Measurements from ENCODE around the gene CRK.

CRK gene

DNA sequence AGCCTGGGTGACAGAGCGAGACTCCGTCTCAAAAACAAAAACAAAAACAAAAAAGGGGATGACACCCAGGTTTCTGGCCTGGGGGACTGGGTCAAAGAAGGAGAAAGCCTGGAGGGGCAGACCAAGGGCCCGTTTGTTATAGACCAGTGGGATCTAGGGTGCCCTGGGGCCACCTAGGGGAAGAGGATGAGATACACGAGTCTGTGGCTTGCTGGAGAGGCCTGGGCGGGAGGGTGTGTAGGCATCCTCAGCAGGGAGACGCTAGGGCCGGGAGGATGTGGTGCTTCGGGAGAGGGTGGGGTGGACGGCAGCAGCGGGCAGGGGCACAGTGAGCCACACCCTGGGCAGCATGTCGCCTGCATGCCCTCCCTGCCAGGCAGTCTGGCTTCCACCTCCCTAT, 17.1 kb upstream of the CRK start:
- Histone ChIP-seq H3K27me3 (ENCODE audit: insufficient read depth, poor library complexity, severe bottlenecking) (no peaks in the 10 kb centered on the region), H3K27ac (replicated peaks) (no peak overlapping the region), H3K4me3 (replicated peaks; ENCODE audit: insufficient read depth, low read length) (no peak overlapping the region)
- no peak for DNase-seq (ENCODE audit: low read depth in 1 of 2, low spot score in 1 of 2)
- TF ChIP-seq, protein P1, sequence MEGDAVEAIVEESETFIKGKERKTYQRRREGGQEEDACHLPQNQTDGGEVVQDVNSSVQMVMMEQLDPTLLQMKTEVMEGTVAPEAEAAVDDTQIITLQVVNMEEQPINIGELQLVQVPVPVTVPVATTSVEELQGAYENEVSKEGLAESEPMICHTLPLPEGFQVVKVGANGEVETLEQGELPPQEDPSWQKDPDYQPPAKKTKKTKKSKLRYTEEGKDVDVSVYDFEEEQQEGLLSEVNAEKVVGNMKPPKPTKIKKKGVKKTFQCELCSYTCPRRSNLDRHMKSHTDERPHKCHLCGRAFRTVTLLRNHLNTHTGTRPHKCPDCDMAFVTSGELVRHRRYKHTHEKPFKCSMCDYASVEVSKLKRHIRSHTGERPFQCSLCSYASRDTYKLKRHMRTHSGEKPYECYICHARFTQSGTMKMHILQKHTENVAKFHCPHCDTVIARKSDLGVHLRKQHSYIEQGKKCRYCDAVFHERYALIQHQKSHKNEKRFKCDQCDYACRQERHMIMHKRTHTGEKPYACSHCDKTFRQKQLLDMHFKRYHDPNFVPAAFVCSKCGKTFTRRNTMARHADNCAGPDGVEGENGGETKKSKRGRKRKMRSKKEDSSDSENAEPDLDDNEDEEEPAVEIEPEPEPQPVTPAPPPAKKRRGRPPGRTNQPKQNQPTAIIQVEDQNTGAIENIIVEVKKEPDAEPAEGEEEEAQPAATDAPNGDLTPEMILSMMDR (IDR thresholded peaks at IDR 0.05; ENCODE audit: insufficient read depth, low read length) = no peak
- no peak for TF ChIP-seq GABPA (IDR thresholded peaks at IDR 0.05; ENCODE audit: low read depth)
- TF ChIP-seq, protein P2, sequence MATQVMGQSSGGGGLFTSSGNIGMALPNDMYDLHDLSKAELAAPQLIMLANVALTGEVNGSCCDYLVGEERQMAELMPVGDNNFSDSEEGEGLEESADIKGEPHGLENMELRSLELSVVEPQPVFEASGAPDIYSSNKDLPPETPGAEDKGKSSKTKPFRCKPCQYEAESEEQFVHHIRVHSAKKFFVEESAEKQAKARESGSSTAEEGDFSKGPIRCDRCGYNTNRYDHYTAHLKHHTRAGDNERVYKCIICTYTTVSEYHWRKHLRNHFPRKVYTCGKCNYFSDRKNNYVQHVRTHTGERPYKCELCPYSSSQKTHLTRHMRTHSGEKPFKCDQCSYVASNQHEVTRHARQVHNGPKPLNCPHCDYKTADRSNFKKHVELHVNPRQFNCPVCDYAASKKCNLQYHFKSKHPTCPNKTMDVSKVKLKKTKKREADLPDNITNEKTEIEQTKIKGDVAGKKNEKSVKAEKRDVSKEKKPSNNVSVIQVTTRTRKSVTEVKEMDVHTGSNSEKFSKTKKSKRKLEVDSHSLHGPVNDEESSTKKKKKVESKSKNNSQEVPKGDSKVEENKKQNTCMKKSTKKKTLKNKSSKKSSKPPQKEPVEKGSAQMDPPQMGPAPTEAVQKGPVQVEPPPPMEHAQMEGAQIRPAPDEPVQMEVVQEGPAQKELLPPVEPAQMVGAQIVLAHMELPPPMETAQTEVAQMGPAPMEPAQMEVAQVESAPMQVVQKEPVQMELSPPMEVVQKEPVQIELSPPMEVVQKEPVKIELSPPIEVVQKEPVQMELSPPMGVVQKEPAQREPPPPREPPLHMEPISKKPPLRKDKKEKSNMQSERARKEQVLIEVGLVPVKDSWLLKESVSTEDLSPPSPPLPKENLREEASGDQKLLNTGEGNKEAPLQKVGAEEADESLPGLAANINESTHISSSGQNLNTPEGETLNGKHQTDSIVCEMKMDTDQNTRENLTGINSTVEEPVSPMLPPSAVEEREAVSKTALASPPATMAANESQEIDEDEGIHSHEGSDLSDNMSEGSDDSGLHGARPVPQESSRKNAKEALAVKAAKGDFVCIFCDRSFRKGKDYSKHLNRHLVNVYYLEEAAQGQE (IDR thresholded peaks at IDR 0.05; ENCODE audit: insufficient replicate concordance, low read depth) = no peak
- no peak for TF ChIP-seq SPI1 (IDR thresholded peaks at IDR 0.05; ENCODE audit: borderline replicate concordance, low read depth)
- TF ChIP-seq POLR2AphosphoS5 (IDR thresholded peaks at IDR 0.05; ENCODE audit: low read depth) = no peak

DNA sequence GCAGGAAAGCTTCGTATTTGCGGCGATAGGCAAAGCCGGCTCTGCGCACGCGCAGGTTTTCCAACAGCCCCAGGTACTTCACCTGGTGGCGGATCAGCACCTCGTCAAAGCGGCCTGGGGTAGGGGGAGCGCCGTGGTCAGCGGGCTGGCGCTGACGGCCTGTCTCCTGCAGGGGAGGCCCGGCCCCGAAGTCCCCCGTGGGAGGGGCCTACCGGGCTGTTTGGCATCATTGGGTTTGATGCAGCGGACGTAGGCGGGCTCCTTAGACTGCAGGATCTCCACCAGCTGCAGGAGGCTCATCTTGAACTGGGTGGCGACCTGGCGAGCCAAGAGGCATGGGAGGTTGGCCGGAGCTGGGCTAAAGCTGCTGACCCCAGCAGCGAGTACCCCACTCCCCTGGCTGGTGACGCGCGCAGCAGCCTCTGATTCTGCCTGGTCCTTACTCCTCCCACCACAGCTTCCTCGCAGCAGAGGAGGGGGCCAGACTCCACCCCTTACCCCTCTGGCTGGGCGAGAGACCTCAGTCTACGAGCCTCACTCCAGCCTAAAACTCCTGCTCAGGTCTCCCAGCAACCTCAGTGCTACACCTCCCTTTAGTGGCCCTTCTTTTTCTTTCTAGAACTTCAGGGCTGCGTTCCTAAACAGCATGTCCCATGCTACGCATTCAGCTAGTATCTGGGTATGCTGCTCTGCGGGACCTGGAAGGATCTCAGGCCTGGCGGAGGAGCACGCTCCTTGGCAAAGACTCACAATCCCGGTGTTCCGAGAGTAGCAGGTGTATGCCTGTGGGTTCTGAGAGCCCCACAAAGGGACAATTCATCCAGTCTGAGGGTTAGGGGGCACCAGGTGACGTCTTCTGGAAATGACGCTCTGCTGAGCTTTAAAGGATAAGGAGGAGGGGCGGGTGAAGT, 16.1 kb upstream of the CRK start:
- Histone ChIP-seq H3K27me3 (ENCODE audit: insufficient read depth, poor library complexity, severe bottlenecking) (no peaks in the 10 kb centered on the region), H3K27ac (replicated peaks) (no peak overlapping the region), H3K4me3 (replicated peaks; ENCODE audit: insufficient read depth, low read length) (no peak overlapping the region)
- DNase-seq (ENCODE audit: low read depth in 1 of 2, low spot score in 1 of 2) = no peak
- TF ChIP-seq, protein P2 (IDR thresholded peaks at IDR 0.05; ENCODE audit: insufficient replicate concordance, low read depth) = no peak
- TF ChIP-seq SPI1 (IDR thresholded peaks at IDR 0.05; ENCODE audit: borderline replicate concordance, low read depth) = no peak

DNA sequence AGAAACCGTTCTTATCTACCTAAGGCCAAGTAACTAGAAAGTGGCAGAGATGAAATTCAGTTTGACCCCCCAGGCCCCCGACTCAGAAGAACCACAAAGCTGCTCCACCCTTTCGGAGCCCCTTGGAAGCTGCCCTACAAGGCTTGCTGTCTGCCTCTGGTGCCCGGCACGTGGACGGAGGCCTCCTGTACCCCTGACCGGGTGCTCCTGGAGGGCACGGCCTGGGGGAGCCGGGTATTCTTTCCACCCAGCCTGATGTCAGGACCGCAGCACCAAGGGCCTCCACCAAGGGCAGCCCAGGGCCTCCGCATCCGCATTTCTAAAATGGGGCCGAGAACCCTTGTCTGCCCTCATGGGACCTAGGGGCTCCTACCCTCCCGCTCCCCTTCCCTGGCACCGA, 15.5 kb upstream of the CRK start:
- DNase-seq (ENCODE audit: low read depth in 1 of 2, low spot score in 1 of 2) = no peak
- Histone ChIP-seq H3K27ac (replicated peaks) (no peak overlapping the region), H3K27me3 (ENCODE audit: insufficient read depth, poor library complexity, severe bottlenecking) (no peaks in the 10 kb centered on the region), H3K4me3 (replicated peaks; ENCODE audit: insufficient read depth, low read length) (no peak overlapping the region)
- no peak for TF ChIP-seq SPI1 (IDR thresholded peaks at IDR 0.05; ENCODE audit: borderline replicate concordance, low read depth)
- TF ChIP-seq, protein P1 (IDR thresholded peaks at IDR 0.05; ENCODE audit: insufficient read depth, low read length) = no peak

DNA sequence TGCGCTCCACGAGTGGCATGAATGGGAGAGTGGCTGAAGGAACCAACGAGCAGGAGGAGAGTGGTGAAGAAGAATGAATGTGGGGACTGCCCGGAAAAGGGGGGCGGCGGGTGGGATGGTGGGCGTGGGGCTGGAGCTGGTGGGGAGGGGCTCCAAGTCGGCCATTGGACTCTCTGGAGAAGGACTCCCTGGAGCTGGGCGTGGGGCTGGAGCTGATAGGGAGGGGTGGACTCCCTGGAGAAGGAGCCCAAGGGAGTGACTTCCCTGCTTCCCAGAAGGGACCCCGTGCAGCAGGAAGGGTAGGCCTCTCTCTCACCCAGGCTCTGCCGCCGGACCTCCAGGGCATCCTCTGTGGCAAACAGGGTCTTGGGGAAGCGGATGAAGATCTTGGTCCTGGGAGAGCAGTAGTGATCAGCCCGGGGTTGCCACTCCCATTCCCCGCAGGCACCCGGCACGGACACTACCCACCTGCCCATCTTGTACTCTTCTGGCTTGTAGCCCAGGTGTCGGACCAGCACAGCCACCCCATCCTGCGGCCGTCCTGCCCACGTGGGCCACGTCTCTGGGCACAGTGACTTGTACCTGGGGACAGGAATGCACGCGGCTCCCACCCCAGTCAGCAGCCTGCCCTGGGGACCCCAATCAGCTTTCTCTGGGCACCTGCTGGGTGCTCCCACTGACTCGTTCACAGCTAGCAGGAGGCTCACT, 14.9 kb upstream of the CRK start:
- DNase-seq (ENCODE audit: low read depth in 1 of 2, low spot score in 1 of 2) = no peak
- TF ChIP-seq, protein P2 (IDR thresholded peaks at IDR 0.05; ENCODE audit: insufficient replicate concordance, low read depth) = no peak
- no peak for TF ChIP-seq POLR2AphosphoS5 (IDR thresholded peaks at IDR 0.05; ENCODE audit: low read depth)
- TF ChIP-seq, protein P1 (IDR thresholded peaks at IDR 0.05; ENCODE audit: insufficient read depth, low read length) = no peak
- no peak for TF ChIP-seq SPI1 (IDR thresholded peaks at IDR 0.05; ENCODE audit: borderline replicate concordance, low read depth)
- no peak for TF ChIP-seq GABPA (IDR thresholded peaks at IDR 0.05; ENCODE audit: low read depth)
- Histone ChIP-seq H3K27ac (replicated peaks) (no peak overlapping the region), H3K27me3 (ENCODE audit: insufficient read depth, poor library complexity, severe bottlenecking) (no peaks in the 10 kb centered on the region), H3K4me3 (replicated peaks; ENCODE audit: insufficient read depth, low read length) (no peak overlapping the region)

Measured in HL-60 (cell line).